HL-60 (cell line): ENCODE data around the gene MAGI2.

ENCODE experiments used
- POLR2AphosphoS5 ChIP-seq: IDR thresholded peaks from 2 replicates; pipeline ENCODE4 v1.6.1; 2012; ENCODE audit warnings: low read depth
- TF ChIP-seq, protein P1 (sequence below): IDR thresholded peaks from one replicate; pipeline ENCODE4 v1.5.1; 2011; ENCODE audit warnings: low read length, control low read depth, inconsistent platforms; ENCODE audit not compliant: insufficient read depth

DNA sequence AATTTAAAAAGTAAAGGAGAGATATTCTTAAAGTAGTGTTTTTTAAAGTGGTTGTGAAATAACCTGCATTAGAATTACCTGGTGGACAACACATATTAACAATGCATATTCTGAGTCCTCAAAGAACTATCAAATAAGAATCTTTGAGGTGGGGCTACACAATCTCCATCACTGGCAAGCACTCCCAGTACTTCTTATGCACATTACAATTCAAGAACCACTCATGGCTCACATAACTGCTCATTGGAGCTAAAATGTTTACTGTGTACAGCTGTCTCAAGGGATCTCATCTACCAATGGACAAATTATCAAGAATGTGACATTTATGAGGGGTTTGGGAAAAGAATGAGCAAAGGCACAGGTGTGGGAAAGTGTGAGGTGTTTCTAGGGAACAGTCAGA, 962.9 kb downstream of the MAGI2 start:
- TF ChIP-seq, protein P1, sequence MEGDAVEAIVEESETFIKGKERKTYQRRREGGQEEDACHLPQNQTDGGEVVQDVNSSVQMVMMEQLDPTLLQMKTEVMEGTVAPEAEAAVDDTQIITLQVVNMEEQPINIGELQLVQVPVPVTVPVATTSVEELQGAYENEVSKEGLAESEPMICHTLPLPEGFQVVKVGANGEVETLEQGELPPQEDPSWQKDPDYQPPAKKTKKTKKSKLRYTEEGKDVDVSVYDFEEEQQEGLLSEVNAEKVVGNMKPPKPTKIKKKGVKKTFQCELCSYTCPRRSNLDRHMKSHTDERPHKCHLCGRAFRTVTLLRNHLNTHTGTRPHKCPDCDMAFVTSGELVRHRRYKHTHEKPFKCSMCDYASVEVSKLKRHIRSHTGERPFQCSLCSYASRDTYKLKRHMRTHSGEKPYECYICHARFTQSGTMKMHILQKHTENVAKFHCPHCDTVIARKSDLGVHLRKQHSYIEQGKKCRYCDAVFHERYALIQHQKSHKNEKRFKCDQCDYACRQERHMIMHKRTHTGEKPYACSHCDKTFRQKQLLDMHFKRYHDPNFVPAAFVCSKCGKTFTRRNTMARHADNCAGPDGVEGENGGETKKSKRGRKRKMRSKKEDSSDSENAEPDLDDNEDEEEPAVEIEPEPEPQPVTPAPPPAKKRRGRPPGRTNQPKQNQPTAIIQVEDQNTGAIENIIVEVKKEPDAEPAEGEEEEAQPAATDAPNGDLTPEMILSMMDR = no peak
- TF ChIP-seq POLR2AphosphoS5 = no peak
